Lower leg skin (tissue), 3 donors: ENCODE data around the gene SCRN2.

ENCODE experiments used
- CTCF ChIP-seq, 3 donors: fragments of 450-650 bp; IDR thresholded peaks; one replicate each; pipeline ENCODE4 v1.5.1; 2016; ENCODE audit warnings: antibody characterized with exemption in 3 of 3, mild to moderate bottlenecking in 3 of 3, moderate library complexity in 2 of 3
- POLR2A ChIP-seq, 2 donors: fragments of 450-650 bp; IDR thresholded peaks; one replicate each; pipeline ENCODE4 v1.6.1; 2016 to 2017; ENCODE audit warnings: antibody characterized with exemption in 2 of 2, mild to moderate bottlenecking in 1 of 2, moderate library complexity in 1 of 2

GRCh38 chr17:47810200-47810821, 30.8 kb downstream of the SCRN2 start:
- TF ChIP-seq CTCF (IDR thresholded peaks at IDR 0.05) (no peak), POLR2A (IDR thresholded peaks at IDR 0.05) (no peak)
